KMS-11 (cell line): ENCODE data around the gene C1orf116.

Experiments used
- H2AFZ ChIP-seq: fragments of 200-600 bp; sonication (generic); 2 replicates; pipeline ENCODE4 v1.6.1; 2016; ENCODE audit warnings: antibody characterized with exemption, mixed run types, low read depth
- H3K27ac ChIP-seq: fragments of 200-600 bp; sonication (generic); 2 replicates; pipeline ENCODE4 v1.6.1; 2016; ENCODE audit warnings: mild to moderate bottlenecking, mixed run types
- H3K27me3 ChIP-seq: fragments of 200-600 bp; sonication (generic); 2 replicates; pipeline ENCODE4 v1.6.1; 2017; ENCODE audit warnings: mild to moderate bottlenecking, low read depth, mixed run types, moderate library complexity; ENCODE audit not compliant: insufficient read depth
- H3K36me3 ChIP-seq: fragments of 200-600 bp; sonication (generic); 2 replicates; pipeline ENCODE4 v1.6.1; 2017; ENCODE audit warnings: mild to moderate bottlenecking, mixed run types; ENCODE audit not compliant: insufficient read depth
- H3K4me1 ChIP-seq: fragments of 200-600 bp; sonication (generic); 2 replicates; pipeline ENCODE4 v1.6.1; 2016; ENCODE audit warnings: mild to moderate bottlenecking, low read depth, mixed run types; ENCODE audit not compliant: poor library complexity, severe bottlenecking
- H3K4me2 ChIP-seq: fragments of 200-600 bp; sonication (generic); 2 replicates; pipeline ENCODE4 v1.7.0; 2016; ENCODE audit warnings: mild to moderate bottlenecking, mixed run types
- H3K4me3 ChIP-seq: fragments of 200-600 bp; sonication (generic); IDR thresholded peaks from 2 replicates; pipeline ENCODE4 v1.6.1; 2017; ENCODE audit warnings: low read depth, low read length, mixed read lengths; ENCODE audit not compliant: insufficient read depth
- H3K79me2 ChIP-seq: fragments of 200-600 bp; sonication (generic); 2 replicates; pipeline ENCODE4 v1.6.1; 2016; ENCODE audit warnings: low read depth, mixed run types; ENCODE audit not compliant: insufficient read depth
- H3K9ac ChIP-seq: fragments of 200-600 bp; sonication (generic); 2 replicates; pipeline ENCODE4 v1.6.1; 2016; ENCODE audit warnings: mild to moderate bottlenecking, mixed run types
- H4K20me1 ChIP-seq: fragments of 200-600 bp; sonication (generic); 2 replicates; pipeline ENCODE4 v1.6.1; 2016; ENCODE audit warnings: mild to moderate bottlenecking, mixed run types; ENCODE audit not compliant: insufficient read depth
- TF ChIP-seq, protein P1 (sequence below): fragments of 200-600 bp; sonication (generic); conservative IDR thresholded peaks from 2 replicates; pipeline ENCODE4 v1.6.1; 2017; ENCODE audit warnings: low read depth, mild to moderate bottlenecking, antibody characterized with exemption, low read length, moderate library complexity, mixed read lengths

Gene C1orf116

DNA sequence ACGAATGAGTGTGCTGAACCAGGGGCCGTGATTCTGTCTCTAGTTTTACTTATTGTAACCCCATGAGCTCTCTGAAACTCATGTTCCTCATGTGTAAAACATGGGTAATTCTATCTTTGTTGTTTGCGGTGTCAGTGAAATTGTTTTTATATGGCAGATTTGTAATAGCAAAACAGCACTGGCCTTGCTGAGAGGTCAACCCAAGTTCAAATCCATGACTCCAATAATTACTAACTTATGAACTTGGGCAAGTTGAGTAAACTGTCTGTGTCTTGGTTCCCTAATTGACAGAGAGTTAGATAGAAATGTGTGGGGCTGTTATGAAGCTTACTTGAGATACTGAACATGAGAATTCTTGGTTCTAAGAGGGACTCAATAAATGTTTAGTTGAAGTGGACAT is 17.8 kb downstream of the C1orf116 start:
- no peak overlapping the region for H3K27ac ChIP-seq
- H3K27me3 ChIP-seq = no peaks in the 10 kb centered on the region
- no peak overlapping the region for H3K9ac ChIP-seq
- H3K36me3 ChIP-seq = no peaks in the 10 kb centered on the region
- TF ChIP-seq, protein P1, sequence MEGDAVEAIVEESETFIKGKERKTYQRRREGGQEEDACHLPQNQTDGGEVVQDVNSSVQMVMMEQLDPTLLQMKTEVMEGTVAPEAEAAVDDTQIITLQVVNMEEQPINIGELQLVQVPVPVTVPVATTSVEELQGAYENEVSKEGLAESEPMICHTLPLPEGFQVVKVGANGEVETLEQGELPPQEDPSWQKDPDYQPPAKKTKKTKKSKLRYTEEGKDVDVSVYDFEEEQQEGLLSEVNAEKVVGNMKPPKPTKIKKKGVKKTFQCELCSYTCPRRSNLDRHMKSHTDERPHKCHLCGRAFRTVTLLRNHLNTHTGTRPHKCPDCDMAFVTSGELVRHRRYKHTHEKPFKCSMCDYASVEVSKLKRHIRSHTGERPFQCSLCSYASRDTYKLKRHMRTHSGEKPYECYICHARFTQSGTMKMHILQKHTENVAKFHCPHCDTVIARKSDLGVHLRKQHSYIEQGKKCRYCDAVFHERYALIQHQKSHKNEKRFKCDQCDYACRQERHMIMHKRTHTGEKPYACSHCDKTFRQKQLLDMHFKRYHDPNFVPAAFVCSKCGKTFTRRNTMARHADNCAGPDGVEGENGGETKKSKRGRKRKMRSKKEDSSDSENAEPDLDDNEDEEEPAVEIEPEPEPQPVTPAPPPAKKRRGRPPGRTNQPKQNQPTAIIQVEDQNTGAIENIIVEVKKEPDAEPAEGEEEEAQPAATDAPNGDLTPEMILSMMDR = no peak
- no peaks in the 10 kb centered on the region for H4K20me1 ChIP-seq
- no peak overlapping the region for H3K4me2 ChIP-seq
- no peak overlapping the region for H2AFZ ChIP-seq
- no peaks in the 10 kb centered on the region for H3K79me2 ChIP-seq
- no peaks in the 10 kb centered on the region for H3K4me1 ChIP-seq
- no peak overlapping the region for H3K4me3 ChIP-seq

DNA sequence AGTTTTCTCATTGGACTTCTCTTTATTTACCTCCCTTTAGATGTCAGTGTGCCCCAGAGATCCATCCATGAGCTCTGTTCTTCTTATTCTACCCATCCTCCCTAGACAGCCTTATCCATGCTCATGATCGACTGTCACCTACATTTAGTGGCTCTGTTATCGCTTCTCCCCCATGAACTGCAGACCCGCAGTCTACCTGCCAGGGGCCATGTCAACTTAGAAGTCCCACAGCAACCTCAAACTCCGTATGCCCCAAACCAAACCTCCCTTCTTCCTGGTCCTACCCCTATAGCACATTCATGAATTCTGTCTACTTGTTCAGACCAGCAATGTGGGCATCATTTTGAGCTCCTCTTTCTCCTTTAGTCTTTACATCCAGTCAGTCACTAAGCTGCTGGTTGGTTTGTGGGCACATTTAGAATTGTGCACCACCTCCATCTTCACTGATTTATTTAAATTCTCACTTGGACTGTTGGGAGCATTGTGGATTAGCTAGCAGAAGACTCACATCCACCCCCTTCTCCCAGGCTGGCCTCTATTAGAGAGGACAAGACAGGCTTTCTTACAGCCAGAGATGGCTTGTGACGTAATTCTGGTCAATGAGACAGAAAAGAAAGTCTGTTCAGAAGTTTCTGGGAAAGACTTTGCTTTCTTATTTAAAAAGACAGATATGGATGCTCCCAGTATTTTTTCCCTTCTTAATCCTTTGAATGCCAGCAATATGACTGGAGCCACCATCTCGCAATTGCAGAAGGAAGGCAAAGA is 19.1 kb downstream of the C1orf116 start:
- Histone ChIP-seq H3K9ac (no peak overlapping the region), H3K4me3 (no peak overlapping the region), H3K27ac (no peak overlapping the region), H3K4me2 (no peak overlapping the region), H3K27me3 (no peaks in the 10 kb centered on the region), H3K79me2 (no peaks in the 10 kb centered on the region), H3K4me1 (no peaks in the 10 kb centered on the region), H3K36me3 (no peaks in the 10 kb centered on the region), H2AFZ (no peak overlapping the region), H4K20me1 (no peaks in the 10 kb centered on the region)
- TF ChIP-seq, protein P1 = no peak

DNA sequence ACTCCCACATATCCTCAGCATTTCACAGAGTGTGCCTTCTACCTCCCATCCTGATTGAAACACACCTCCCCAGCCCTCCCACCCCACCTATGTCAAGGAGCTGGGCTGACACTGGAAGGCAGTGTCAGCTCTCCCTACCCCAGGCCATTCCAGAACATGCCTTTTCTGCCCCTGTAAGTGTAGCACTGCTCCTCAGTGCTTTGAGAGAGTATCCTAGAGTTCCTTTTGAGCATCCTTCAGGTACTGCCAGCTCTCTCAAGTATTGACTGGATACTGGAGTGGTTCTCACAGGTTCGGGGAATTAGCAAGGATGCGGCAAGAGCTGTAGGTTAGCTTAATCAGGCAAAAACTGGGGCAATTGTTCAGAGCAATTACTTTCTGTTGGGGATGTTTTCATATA is 21.8 kb downstream of the C1orf116 start:
- H2AFZ ChIP-seq = no peak overlapping the region
- no peaks in the 10 kb centered on the region for H4K20me1 ChIP-seq
- TF ChIP-seq, protein P1 = no peak
- no peak overlapping the region for H3K9ac ChIP-seq
- H3K4me3 ChIP-seq = no peak overlapping the region
- H3K27ac ChIP-seq = no peak overlapping the region
- H3K36me3 ChIP-seq = no peaks in the 10 kb centered on the region
- H3K79me2 ChIP-seq = no peaks in the 10 kb centered on the region
- H3K4me1 ChIP-seq = no peaks in the 10 kb centered on the region
- H3K27me3 ChIP-seq = no peaks in the 10 kb centered on the region
- no peak overlapping the region for H3K4me2 ChIP-seq

DNA sequence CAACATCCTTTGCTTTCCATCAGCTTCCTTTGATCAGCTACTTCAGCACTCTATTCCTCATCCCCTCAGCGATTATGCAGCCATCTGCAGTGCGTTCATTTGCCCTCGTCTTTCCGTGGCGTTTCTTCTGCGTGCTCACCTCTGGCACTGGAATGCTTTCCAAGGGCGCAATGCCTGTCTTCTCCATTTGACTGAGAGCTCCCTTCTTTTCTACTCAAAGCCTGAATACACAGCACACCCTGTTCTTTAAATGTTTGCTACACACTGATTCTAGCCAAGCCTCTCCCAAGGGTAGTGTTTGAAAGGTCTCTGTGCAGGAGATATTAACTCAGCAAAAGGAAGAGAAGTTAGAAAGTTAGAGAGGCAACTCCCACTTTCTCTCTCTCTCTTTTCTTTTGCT is 22.6 kb downstream of the C1orf116 start:
- Histone ChIP-seq H3K4me3 (no peak overlapping the region), H2AFZ (no peak overlapping the region), H3K36me3 (no peaks in the 10 kb centered on the region), H3K27me3 (no peaks in the 10 kb centered on the region), H3K4me1 (no peaks in the 10 kb centered on the region), H3K27ac (no peak overlapping the region), H3K79me2 (no peaks in the 10 kb centered on the region), H4K20me1 (no peaks in the 10 kb centered on the region), H3K4me2 (no peak overlapping the region), H3K9ac (no peak overlapping the region)
- TF ChIP-seq, protein P1 = no peak
